Stimulated activated CD4-positive, alpha-beta T cell treated with anti-CD3 and anti-CD28 coated beads, TNF-alpha, amount 100 ng/mL, for 1 hour (primary cell): Measurements from ENCODE around the gene RAP1B.

Experiments used
- DNase-seq, 3 donors: peaks; one replicate each; pipeline ENCODE4 v3.0.0-alpha.2; 2020; ENCODE audit warnings: low read depth in 3 of 3, low spot score in 1 of 3

RAP1B gene

DNA sequence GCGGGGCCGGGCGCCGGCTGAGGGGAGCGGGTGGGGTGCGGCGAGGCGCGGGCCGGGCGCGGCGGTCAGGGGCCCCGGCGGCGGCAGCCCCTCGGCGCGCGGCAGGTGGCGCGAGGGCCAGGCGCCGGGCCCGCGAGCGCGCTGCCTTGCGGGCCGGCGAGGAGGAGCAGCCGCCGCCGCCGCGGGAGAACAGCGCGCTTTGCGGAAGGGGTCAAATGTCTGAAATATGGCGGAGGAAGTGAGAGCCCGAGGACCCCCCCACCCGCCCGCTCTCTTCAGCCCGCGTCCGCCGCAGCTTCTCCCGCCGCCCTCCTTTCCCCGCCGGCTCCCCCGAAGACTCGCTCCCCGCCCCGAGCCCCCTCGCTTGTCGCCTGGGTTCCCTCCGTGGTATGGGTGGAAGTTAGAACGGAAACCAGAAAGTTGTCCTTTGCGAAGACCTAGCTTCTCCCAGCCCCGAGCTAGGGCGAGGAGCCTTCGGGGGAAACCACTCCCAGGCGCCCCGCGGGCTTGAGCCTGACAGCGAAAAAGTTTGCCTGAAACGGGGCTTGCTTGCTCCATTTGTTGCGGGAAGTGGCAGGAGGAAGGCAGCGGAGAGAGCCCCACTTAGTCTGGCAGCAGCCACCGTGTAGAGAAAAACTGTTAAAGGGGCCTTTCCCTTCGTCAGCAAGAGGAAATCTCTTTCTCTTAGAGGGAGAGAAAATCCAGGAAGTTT, 551 bp downstream of the RAP1B start:
- DNase-seq: peak in 1 of 3 donors; percentile 28

GRCh38 chr12:68611806-68612160, 1.1 kb downstream of the RAP1B start:
- DNase-seq: no peak

DNA sequence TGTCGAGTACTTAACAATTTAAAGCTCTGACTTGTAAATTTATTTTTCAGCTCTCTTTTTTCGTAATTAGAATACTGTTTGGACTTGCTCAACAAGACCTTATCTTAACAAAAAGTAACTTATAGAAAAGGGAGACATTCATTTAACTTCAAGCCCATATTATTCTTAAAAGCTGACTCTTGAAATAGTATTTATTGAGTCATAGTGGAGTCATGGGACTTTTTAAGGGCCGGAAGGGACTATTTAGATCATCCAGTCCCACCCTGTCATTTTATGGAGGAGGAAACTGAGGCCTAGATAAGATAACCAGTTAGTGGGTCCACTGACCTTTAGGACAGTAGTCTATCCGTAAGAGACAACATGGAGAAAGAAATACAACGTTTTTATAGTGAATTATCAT, 1.5 kb downstream of the RAP1B start:
- DNase-seq: no peak

DNA sequence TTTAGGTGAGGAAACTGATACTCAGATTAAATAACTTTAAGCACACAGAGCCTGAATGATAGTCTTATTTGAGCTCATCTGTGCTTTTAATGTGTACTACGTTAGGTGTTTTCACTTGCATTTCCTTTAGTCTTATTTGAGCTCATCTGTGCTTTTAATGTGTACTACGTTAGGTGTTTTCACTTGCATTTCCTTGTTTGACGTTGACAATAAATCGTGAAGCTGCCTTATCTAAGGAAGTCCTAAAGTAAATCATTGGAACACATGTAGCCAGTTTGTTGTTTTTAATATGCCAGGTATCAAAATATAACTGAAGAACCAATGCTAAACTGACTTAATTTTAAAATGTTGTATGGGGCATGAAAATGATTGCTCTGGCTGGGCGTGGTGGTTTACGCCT, 2.0 kb downstream of the RAP1B start:
- no peak for DNase-seq

- DNase-seq: peak in 1 of 3 donors; percentile 9
Observed at GRCh38 chr12:68613209-68613904, 2.7 kb downstream of the RAP1B start.

DNA sequence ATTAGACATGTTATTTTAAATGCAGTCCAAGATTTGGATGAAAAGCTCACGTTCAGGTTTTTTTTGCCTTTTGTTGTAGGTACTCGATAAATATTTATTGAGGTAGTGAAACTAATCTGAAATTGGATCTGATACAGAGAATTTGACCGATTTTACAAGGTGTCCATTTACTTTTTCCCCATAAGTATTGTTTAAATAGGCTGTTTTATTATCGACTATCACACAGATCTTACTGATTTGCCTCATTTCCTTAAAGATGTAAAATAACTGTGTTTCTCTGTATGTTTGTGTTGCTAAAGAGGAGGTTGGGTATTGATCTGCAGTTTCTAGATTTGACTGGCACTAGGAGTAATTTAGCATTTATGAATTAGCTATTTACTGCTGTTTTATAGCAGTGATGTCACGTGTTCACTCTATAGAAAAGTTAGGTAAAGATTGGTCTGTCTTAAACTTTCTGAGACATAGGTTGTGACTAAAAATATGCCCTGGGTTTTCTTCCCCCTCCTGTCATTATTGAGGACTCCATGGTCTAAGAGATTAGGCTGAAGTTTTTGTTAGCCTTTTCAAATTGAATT, 3.5 kb downstream of the RAP1B start:
- no peak for DNase-seq

DNA sequence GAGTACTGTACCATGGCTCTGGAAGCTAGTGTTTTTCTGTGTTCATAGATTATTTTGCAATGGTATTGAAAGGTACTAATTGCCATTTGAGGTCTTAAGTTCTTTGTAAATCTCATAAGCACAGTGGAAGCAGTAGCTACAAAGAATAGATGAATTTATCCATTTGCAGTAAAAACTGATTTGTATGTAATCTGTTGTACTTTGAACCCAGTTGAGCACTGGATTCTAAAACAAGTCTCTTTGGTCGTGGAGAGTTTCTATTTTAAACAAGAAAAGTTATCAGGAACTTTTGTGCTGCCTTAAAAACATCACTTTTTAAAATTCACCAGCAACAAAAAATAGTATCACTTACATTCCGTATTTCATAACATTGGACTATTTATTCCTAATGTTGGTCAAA, 4.1 kb downstream of the RAP1B start:
- DNase-seq: no peak

GRCh38 chr12:68617160-68617926, 6.6 kb downstream of the RAP1B start:
- DNase-seq: no peak

- no peak for DNase-seq
Observed at GRCh38 chr12:68619541-68619940, 8.8 kb downstream of the RAP1B start.

DNA sequence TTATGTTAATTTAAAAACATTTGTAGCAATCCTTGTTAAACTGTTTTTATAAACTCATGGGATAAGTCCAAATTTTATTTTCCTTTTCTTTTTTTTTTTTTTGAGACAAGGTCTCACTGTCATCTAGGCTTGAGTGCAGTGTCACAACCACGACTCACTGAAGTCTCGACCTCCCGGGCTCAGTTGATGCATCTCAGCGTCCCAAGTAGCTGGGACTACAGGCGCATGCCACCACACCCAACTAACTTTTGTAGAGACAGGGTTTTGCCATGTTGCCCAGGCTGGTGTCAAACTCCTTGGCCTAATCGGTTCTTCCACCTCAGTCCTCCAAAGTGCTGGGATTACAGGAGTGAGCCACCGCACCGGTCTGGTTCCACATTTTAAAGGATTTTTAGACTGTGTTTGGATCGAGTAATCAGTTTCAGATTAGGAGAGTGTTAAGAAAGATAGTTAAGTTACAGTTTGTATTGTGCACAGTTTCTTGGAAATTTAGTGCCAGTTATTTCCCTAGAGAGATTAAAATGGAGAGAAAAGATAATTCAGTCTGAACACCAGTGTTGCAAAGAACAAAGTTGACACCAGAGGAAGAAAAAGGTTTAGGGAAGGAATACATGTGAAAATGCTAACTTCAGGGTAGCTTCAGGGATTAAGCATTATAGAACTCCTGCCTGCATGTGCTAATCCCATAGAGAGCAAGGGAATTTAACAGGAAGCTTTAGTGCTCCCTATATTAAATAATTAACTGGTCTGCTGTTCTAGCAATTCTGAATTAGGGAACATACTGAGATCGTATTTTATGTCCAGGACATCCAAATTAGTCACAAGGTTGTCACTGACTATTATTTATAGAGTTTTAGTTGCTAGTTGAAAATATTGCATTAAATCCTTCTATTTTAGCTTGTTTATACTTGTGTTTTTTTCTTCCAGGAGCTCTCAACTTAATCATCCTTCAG, 10.1 kb downstream of the RAP1B start:
- DNase-seq: no peak

DNA sequence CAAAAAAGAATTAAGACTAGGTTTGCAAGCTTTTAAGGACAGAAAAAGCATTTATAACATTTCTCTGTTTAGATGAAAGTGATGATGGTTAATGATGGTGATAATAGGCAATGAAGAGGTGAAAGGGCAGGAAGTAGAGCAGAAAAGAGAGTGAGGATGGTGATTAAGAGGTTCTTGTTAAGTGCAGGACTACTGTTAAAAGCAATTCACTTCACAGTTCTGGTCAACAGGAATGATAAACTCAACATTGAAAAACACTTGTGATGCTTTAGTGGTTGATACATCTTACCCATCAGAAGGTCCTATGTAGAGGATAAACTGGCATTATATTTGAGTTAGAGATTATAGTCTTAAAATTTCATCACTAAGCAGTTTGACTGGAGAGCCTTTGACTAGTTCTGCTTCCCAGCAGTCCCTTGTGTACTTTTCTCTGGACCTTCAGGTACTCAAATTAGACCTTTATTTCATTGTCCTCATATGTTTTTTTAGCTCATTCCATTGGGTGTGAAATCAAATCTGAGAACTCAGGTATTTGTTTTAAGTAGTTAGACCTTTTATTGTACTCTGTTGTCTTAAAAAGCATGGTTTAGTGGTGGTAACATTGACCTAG, 10.9 kb downstream of the RAP1B start:
- DNase-seq: no peak

DNA sequence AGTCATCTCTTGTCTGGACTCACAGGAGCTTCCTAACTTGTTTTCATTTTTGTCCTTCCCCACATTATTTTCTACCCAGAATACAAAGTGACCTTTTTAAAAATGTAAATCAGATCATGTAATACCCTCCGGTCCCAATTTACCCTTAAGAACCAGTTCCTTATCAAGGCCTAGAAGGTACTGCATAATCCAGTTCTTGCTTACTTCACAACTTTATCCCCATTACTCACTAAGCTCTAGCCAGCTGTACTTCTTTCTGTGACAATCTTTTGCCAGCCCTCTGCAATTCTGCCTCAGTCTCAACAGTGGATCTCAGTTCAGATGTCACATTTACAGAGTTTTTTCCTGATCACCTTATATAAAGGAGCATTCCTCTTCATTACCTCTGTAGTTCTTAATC, 11.6 kb downstream of the RAP1B start:
- no peak for DNase-seq

GRCh38 chr12:68623059-68623458, 12.4 kb downstream of the RAP1B start:
- DNase-seq: no peak

GRCh38 chr12:68623984-68624383, 13.3 kb downstream of the RAP1B start:
- no peak for DNase-seq

DNA sequence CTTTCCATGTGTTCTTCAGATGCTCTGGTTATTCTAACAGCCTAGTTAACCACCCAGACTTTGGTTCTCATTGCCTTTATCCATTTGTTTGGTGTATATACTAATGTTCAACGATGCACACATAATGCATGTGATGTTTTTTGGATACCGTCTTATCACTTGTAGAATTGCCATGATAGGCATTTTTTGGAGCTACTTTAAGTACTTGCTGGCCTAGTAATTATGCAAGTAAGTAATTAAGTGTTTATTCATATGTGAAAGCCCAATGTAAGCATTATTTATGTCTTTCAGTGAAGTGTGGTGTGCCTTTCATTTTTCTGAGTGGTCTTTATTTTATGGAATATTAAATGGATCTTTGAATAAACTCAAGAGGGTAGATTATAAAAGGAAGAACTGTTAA, 14.2 kb downstream of the RAP1B start:
- no peak for DNase-seq

DNA sequence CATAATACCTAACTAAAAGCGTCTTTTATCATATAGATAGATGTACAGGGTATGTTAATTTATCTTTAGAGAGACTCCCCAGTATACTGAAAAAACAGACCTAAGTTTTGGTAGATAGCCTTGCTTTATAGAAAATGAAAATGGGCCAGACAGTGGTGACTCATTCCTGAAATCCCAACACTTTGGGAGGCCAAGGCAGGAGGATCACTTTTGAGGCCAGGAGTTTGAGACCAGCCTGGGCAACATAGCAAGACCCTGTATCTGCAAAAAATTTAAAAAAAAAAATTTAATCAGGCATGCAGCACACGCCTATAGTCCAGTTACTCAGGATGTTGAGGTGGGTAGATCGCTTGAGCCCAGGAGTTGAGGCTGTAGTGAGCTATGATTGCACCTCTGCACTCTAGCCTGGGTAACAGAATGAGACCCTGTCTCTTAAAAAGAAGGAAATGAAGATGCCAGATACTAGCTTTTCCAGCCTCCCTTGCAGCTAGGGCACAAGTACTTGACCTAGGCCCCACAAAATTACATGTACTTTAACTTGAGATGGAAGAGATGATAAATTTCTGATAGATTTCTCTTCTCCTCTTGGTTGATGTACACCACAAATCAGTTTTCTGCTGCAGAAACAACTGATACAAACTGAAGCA, 17.1 kb downstream of the RAP1B start:
- no peak for DNase-seq

GRCh38 chr12:68628698-68629097, 18.0 kb downstream of the RAP1B start:
- no peak for DNase-seq

GRCh38 chr12:68630050-68630449, 19.4 kb downstream of the RAP1B start:
- no peak for DNase-seq

DNA sequence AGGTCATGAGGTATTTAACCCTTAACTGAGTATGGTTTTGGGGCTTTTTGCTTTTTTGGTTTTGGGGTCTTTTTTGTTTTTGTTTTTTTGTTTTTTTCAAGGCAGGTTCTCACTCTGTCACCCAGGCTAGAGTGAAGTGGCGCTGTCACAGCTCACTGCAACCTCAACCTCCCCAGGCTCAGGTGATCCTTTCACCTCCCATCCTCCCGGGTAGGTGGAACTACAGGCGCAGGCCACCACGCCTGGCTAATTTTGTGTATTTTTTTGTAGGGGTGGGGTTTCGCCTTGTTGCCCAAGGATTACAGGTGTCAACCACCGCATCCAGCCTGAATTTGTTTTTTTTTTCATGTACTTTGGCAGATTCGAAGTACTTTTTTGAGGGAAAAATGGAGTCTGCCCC, 19.9 kb downstream of the RAP1B start:
- DNase-seq: no peak

GRCh38 chr12:68631227-68631626, 20.5 kb downstream of the RAP1B start:
- DNase-seq: no peak
